GM21619 (cell line): ENCODE measurements around the gene PRR19.
"Not testable (repeated sequence)": the region's sequence is repeated elsewhere in the genome, so short reads cannot be mapped to it uniquely, and the experiment has no call there.

Experiments used
- ATAC-seq: cut with Tn5 transposase; IDR thresholded peaks from one replicate; pipeline ENCODE4 v1.9.1; 2021; ENCODE audit not compliant: unreplicated experiment

The PRR19 gene, protein sequence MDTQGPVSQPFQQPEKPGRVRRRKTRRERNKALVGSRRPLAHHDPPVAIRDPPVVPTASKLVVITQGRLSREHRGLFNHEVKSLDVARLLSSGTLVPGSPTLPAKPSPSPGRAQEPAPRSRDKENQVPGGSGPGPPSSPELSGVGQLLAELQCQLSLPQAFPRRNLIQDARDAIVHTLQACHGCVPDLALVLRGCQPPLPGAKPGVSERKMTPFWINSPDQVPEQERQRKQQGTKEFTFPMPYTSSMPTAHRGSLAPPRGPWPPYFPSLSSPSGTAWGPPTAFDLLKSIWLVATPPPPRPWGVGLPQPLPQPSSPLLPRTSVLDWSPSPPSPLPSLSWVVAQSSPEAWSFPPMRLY

GRCh38 chr19:42301646-42302203, at the start of gene PRR19:
TSS of gene PRR19 (plus strand) at chr19:42302132. CDS start at chr19:42309585, 7,453 bp downstream.
- peak; percentile 10 for ATAC-seq

DNA sequence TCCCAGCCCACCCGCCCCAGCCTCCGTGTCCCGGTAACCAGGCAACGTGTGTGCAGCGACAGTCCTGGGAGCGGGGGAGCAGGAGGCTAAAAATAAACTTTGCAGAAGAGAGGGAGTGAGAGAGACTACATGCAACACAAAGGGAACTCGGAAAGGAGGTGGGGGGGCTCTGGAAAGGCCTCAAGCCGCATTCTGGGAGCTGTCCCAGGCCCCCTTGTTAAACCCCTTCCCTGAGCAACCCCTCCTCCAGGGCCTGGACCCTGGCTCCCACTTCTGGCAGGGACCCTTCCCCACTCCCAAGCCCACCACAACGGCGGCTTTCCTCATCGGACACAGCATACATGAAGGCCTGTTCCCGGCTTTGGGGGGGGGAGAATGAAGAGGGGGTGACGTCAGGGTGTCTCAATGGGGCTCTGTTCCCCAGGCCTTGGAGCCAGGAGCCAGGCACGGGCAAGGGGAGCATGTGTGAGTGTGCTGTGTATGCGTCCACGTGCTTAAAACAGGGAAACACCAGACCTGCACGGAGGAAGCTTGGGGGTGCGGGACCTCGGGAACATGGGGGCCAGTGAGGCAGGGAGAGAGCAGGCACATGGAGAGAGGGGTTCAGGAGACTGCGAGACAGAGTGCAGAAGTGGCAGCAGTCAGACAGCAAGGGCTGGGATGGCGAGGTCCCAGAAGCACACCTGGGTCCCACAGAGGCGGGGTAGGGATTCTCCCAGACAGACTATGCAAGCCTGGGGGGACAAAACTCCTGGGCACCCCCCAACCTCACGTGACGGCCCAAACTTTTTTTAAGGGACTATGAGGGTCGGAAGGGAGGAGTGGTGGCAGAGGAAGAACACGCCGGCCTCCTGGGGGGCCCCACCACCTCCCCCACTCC, 49.3 kb upstream of the PRR19 start:
- no peak for ATAC-seq

GRCh38 chr19:42253245-42254088, 48.5 kb upstream of the PRR19 start:
- no peak for ATAC-seq

GRCh38 chr19:42254089-42254849, 47.7 kb upstream of the PRR19 start:
- no peak for ATAC-seq

- ATAC-seq = peak; percentile 57
These were observed 46.8 kb upstream of the PRR19 start, which contains the start of gene ERF for GRCh38 chr19:42254850-42255765. TSS of gene ERF (minus strand) at chr19:42255128. CDS start at chr19:42254999, 129 bp downstream.

GRCh38 chr19:42255766-42256745, 45.9 kb upstream of the PRR19 start:
- no peak for ATAC-seq

DNA sequence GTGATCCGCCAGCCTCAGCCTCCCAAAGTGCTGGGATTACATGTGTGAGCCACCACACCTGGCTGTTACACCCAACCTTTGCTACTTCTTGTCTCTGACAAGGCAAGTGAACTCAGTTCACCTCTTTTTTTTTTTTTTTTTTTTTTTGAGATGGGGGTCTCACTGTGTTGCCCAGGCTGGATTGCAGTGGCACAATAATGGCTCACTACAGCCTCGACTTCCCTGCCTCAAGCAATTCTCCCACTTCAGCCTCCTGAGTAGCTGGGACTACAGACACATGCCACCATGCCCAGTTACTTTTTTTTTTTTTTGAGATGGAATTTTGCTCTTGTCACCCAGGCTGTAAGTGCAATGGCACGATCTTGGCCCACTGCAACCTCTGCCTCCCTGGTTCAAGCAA, 44.1 kb upstream of the PRR19 start:
- ATAC-seq = not testable (repeated sequence)

- ATAC-seq = no peak
These were observed 40.2 kb upstream of the PRR19 start for GRCh38 chr19:42261763-42262162.

DNA sequence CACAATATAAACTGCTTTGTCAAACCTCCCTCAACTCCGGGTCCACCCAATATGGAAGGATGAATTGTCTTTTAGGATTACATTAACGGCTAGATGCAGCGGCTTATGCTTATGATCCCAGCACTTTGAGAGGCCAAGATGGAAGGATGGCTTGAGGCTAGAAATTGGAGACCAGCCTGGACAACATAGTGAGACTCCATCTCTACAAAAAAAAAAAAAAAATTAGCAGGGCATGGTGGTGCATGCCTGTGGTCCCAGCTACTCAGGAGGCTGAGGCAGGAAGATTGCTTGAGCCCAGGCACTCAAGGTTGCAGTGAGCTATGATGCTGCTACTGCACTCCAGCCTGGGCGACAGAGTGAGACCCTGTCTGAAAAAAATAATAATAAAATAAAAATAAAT, 35.8 kb upstream of the PRR19 start:
- not testable (repeated sequence) for ATAC-seq

DNA sequence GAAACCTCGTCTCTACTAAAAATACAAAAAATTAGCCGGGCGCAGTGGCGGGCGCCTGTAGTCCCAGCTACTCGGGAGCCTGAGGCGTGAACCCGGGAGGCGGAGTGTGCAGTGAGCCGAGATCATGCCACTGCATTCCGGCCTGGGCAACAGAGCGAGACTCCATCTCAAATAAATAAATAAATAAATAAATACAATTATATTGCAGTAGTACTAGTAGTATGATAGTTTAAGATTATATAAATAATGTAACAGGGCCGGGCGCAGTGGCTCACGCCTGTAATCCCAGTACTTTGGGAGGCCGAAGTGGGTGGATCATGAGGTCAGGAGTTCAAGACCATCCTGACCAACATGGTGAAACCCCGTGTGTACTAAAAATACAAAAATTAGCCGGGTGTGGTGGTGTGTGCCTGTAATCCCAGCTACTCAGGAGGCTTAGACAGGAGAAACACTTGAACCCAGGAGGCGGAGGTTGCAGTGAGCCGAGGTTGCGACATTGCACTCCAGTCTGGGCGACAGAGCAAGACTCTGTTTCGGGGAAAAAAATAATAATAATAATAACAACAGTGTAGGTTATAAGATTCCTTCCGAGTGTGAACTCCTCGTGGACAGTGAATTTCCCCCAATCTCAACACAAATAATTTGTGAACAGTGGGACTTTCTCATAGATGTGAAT, 34.9 kb upstream of the PRR19 start:
- ATAC-seq = not testable (repeated sequence)

- ATAC-seq = no peak
These were observed 34.2 kb upstream of the PRR19 start for GRCh38 chr19:42267644-42268141.

DNA sequence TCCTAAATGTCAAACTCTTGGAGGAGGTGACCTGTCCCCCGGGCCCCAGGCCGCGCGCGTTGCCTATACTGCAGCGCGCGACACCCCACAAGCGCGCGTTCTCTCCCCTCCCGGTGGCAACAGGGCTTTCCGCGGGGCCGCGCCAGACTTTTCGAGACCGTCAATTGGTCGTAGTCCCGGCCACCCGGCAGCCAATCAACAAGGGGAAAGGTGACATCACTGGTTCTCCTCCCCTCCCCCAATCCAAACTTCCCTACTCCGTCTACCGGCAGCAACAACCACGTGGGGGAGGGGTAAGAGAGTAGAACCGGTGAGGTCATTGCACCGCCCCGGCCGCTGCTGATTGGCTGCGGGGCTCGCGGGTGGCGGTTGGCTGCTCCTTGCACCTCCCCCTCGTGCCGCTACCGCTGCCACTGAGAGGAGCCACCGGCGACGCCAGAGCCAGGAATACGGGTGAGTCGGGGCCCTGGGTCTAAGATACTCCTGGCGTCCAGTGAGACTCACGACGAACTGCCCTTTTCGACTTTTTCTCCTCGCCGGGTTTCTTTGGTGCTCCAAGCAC, 33.7 kb upstream of the PRR19 start:
- ATAC-seq = peak; percentile 48

DNA sequence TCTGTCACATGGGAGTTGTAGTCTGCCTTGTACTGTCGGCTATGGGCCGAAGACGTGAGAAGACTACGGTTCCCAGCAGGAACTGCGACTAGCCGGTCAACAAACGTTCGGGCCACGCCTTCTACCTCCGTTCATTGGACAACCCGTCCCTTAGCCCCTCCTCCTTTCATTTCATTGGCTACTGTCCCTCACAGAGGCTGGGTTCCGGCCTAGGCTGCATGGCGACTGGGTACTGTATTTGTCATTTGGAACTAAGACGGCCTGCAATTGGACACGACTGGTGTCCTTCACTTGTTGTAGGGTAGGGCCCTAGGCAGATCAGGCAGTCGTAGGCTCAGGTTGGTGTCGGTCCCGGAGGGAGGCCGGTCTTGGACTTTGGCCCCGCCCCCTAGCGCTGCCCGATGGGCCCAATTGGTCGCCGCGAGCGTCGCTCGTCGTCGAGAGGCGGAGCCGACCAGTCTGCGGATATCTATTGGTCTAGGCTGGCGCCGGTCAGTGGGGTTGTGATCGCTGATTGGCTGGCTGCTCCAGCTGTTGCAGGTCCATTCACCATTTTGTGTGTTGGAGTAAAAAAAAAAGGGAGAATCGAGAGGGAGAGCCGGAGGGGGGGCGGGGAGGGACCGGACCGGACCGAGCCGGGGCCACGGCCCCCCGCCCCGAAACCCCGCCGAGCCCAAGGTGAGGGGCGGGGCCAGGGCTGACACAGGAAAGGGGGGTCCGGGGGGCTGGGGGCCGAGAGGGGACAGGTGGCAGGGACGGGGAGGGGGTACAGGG, 33.0 kb upstream of the PRR19 start, which contains the start of gene CIC:
TSS of gene CIC (plus strand) at position 549 of the 774 bp plus-strand sequence. CDS start 2,532 bp downstream, outside the sequence.
- ATAC-seq = peak; percentile 71

GRCh38 chr19:42269478-42270345, 32.2 kb upstream of the PRR19 start:
- no peak for ATAC-seq
